HUDEP-2 (cell line): Measurements from ENCODE around the gene RCOR1.
"Not testable (repeated sequence)": the region's sequence is repeated elsewhere in the genome, so short reads cannot be mapped to it uniquely, and the experiment has no call there.

ENCODE experiments used
- DNase-seq, 76 experiments: peaks; one replicate each; lab custom pipeline; 2025; ENCODE audit not compliant: unreplicated experiment in 76 of 76; lab: John Stamatoyannopoulos, UW

RCOR1 gene

DNA sequence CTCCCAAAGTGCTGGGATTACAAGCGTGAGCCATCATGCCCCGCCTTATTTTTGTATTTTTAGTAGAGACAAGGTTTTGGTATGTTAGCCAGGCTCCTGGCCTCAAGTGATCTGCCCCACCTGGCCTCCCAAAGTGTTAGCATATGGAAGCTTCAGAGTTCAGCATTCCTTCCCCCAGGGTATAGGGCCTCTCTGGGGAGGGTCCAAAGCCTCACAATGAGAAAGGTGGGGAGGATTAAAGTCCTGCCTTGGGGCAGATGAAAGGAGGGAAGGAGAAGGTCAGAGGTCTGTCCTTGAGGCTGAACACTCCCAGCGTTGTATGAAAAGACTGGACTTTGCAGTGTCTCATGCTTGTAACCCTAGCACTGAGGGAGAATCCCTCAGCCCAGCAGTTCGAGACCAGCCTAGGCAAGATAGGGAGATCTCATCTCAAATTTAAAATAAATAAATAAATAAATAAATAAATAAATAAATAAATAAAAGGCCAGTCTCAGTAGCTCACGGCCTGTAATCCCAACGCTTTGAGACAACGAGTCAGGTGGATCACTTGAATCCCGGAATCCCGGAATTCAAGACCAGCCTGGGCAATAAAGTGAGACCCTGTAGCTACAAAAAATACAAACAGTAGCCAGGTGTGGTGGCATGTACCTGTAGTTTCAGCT, 22.0 kb upstream of the RCOR1 start:
- DNase-seq = no peak

DNA sequence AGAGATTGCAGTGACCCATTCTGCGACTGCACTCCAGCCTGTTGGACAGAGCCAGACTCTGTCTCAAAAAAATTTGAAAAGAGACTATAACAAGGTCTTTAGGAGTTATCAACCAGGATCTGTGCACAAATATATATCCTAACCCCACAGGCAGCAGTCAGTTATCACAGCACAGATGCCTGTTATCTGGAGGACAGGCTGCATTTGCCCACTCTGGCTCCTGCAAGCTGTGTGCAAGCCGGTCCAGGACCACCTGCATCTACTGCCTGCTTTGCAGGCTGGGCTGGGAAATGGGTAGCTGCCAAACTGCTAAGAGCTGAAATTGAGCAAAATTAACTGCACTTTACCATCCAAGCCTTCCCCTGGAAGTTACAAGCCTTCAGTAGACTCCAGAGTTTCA, 21.4 kb upstream of the RCOR1 start:
- peak in 31 of 76 experiments; percentile 9 to 62 (median 34) for DNase-seq

DNA sequence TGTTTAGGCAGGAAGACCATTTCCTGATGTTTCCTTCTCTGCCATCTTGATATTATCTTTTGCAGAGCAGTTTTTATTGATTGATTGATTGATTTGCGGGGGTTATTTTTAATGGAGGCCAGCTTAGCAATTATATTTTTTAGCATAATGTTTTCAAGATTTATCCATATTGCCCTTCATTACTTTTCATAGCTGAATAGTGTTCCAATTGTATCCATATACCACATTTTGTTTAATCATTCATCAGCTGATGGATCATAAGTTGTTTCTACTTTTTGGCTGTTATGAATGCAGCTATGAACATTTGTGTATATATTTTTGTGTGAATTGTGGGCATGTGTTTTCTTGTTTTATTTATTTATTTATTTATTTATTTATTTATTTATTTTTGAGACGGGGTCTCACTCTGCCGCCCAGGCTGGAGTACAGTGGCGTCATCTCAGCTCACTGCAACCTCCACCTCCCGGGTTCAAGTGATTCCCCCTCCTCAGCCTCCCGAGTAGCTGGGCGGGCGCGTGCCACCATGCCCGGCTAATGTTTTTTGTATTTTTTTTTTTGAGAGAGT, 20.9 kb upstream of the RCOR1 start:
- DNase-seq = no peak

DNA sequence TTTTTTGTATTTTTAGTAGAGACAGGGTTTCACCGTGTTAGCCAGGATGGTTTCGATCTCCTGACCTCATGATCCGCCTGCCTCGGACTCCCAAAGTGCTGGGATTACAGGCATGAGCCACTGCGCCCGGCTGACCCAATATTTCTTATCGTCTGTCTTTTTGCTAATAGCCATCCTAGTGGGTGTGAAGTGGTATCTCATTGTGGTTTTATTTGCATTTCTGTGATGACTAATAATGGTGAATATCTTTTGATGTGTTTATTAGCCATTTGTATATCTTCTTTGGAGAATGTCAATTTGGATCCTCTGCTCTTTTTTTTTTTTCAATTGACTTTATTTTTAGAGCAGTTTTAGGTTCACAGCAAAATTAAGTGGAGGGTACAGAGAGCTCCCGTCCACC, 19.3 kb upstream of the RCOR1 start:
- not testable (repeated sequence) for DNase-seq

DNA sequence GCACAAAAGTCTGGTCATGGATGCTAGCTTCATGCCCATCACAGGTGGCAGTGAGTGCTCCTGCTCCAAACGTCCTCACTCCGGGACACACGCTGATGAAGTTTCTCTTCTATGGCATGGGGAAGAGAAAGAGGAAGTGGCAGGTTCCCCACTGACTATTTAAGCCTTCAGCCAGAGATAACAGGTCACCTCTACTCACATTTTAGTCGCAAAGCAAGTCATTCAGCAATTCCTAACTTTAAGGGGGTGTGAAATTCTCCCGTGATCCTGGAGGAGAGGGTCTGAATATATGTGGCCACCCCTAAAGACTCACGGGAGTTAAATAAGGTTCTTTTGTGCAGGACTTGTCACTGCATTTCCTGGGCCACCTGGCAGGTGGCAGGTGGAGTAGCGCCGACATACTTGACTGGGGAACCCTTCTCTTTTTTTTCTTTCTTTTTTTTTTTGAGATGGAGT, 18.8 kb upstream of the RCOR1 start:
- peak in 1 of 76 experiments; percentile 12 for DNase-seq

DNA sequence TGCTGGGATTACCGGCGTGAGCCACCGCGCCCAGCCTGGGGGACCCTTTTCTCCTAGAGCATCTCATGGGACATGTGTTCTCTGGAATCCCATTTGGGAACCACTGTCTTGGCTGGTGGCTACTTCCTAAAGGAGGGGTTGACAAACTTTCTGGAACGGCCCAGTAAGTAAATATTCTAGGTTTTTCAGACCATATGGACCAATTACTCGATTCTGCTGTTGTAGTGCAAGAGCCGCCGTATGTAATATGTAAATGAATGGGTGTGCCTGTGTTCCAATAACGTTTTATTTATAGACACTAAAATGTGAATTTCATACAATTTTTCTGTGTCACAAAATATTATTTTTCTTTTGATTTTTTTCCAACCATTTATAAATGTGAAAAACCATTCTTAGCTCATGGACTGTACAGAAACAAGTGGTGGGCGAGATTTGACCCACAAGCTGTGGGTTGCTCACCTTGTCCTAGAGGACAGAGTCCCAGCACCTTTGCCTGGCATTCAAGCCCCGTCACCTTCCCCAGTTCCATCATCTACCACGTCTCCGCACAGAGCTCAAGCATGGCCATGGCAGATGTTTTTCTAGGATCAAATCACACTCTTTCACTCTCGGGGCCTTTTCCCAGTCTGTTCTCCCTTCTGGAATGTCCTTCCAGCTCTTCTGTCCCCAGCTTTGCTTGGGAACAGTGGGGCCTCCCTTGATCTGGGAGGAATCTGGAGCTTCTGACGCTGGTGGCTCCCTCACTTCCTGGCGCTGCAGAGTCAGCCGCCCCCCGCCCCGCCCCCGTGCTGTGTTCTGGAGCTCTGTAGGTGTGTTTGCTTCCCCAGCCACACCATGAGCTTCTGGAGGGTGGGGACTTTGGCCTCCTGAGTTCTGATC, 17.9 kb upstream of the RCOR1 start:
- DNase-seq = no peak

DNA sequence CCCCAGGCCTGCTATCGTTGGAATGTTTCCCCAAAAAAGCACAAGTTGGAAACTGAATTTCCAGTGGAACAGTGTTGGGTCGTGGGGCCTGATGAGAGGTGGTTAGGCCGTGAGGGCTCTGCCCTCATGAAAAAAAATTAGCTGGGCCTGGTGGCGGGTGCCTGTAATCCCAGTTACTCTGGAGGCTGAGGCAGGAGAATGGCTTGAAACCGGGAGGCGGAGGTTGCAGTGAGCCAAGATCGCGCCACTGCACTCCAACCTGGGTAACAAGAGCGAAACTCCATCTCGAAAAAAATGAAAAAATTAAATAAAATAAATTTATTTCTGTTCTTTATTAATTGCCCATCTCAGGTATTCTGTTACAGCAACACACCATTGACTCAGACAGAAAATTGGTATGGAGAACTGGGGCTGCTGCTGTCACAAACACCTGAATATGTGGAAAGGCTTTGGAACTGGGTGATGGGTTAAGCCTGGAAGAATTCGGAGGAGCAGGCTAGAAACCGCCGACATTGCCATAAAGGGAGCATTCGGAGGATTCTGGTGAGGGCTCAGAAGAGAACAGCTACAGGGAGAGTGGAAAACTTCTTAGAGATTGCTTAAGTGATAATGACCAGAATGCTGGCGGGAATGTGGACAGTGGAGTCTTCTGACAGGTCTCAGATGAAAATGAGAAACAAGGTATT, 17.1 kb upstream of the RCOR1 start:
- no peak for DNase-seq

DNA sequence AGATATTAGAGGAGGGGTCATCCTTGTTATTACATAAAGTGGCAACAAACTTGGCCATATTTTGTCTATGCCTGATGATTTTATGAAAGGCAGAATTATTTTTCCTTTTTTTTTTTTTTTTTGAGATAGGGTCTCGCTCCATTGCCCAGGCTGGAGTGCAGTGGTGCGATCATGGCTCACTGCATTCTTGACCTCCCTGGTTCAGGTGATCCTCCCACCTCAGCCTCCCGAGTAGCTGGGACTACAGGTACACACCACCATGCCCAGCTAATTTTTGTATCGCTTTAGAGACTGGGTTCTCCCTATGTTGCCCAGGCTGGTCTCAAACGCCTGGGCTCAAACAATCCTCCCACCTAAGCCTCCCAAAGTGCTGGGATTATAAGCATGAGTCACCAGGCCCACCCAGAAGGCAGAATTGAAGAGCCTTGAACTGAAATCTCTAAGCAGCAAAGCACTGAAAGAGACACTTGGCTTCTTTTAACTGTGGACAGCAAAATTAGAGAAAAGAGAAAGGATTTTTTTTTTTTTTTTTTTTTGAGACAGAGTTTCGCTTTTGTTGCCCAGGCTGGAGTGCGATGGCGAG, 16.5 kb upstream of the RCOR1 start:
- DNase-seq = not testable (repeated sequence)

DNA sequence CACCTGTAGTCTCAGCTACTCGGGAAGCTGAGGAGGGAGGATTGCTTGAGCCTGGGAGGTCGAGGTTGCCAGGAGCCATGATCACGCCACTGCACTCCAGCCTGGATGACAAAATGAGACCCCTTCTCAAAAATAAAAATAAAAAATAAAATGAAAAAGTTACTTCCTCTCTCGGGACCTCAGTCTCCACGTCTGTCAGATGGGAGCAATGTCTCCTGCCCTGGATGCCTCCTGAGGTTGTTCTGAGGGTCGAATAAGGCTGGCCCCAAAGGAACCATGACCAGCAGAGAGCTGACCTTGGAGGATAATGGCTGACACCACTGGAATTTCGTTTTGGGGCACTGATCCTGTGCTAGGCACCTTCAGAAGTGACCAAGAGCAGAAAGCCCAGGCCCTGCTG, 13.6 kb upstream of the RCOR1 start:
- DNase-seq = no peak

DNA sequence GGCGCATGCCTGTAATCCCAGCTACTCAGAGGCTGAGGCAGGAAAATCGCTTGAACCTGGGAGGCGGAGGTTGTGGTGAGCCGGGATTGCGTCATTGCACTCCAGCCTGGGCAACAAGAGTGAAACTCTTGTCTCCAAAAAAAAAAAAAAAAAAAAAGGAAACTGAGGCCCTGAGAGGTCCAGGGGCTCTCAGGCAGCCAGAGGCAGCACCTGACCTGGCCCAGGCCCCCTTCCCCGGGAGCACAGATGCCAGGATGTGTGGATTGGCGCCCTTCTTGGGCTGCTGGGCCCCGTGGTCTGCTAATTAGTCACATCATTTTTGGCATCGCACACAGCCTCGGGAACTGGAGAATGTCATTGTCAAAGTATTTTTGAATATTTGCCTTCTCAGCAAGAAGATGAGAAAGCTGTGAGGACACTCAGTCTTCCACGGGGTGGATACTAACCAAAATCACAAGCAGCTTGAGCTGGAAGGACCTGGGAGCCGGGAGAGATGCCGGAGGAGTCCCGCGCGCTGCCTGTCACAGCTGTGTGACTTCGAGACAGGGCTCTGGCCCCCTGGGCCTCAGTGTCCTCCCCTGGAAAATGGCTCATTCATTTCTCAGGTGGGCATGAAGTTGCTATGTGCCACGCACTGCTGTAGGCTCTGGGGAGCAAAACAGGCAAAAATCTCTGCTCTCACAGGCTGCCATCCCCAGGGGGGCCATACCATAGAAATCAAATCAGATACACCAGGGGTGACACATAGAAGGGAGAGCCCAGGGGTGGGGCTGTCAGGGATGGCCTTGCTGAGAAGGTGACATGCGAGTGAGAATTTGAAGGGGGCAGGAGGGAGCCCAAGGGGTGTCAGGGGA, 12.5 kb upstream of the RCOR1 start:
- no peak for DNase-seq

DNA sequence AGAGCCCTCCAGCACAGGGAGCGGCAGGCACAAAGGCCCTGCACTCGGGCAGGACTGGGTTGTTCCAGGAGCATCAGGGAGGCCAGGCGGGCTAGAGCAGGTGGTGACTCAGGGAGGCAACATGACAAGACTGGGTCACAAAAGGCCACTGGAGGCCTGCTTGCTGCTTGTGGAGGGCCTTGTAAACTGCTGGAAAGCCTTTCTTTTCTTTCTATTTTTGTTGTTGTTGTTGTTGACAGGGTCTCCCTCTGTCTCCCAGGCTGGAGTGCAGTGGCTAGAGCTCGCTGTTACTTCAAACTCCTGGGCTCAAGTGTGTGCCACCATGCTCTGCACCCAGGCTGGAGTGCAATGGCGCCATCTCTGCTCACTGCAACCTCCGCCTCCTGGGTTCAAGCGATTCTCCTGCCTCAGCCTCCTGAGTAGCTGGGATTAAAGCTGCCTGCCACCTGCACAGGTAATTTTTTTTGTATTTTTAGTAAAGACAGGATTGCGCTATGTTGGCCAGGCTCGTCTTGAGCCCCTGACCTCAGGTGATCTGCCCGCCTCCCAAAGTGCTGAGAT, 11.8 kb upstream of the RCOR1 start:
- no peak for DNase-seq

DNA sequence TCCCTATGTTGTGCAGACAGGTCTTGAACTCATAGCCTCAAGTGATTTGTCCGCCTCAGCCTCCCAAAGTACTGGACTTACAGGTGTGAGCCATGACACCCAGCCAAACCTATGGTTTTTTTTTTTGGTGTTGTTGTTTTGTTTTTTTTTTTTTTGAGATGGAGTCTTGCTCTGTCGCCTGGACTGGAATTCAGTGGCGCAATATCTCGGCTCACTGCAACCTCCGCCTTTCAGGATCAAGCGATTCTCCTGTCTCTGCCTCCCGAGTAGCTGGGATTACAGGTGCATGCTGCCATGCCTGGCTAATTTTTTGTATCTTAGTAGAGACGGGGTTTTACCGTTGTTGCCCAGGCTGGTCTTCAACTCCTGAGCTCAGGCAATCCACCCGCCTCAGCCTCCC, 11.3 kb upstream of the RCOR1 start:
- no peak for DNase-seq

DNA sequence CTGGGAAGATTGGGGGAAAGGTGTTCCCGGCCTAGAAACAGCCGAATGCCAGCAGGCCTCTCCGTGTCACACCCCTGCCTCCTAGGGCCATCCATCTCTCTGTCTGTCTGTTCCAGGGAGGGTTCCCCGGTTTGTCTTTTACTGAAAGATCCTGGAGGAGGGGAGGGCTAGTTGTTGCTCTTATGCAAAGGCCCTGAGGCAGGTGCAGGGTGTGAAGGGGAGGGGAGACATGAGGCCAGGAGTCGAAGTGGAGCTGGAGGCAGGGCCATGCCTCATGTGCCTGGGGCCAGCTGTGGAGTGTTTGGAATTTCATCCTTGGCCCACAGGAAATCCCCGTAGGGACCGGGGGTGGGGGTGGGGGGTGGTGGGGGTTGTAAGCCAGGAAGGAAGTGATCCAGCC, 8.7 kb upstream of the RCOR1 start:
- DNase-seq = no peak

DNA sequence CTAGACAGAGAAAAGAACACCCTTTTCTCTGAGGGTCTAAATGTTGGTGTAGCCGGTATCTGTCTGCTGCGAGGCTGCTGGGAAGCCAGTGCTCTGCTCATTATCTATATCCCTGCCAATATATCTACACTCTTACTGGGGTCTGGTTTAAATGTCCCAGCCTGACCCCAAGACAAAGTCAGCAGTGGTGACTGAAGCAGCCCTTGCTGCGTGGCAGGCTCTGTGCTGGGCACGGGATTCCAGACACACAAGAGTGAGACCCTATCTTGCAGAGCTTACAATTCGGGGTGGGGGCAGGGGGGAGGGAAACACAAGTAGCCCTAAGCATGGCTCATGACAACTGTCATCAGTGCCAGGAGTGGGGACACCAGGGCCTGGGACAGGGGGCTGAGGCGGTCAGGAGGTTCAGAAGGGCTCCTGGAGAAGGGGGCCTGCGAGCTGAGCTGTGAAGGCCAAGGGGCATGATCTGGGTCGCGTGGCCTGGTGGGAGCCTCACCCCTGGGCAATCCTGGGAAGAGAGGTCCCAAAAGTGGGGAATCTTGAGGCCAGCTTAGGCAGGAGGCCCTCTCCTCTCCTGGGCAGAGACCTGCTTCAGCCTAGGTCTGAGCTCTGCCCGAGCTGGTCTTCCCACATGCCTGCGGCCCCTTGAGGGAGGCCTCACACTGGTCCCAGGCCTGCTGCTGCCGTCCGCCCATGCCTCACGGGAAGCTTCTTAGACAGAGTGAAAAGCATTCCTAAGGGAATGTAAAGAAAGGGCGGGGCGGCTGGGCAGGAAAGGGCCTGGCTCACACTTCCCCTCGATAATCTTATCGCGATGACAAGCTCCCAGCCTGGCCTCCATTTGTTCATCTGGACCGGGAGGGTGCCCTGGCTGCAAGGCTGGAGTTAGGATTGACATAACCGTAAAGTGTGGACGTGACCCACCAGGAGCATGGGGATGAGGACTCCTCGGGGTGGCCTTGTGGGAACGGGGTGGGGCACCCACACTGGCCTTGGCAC, 7.3 kb upstream of the RCOR1 start:
- DNase-seq = no peak

DNA sequence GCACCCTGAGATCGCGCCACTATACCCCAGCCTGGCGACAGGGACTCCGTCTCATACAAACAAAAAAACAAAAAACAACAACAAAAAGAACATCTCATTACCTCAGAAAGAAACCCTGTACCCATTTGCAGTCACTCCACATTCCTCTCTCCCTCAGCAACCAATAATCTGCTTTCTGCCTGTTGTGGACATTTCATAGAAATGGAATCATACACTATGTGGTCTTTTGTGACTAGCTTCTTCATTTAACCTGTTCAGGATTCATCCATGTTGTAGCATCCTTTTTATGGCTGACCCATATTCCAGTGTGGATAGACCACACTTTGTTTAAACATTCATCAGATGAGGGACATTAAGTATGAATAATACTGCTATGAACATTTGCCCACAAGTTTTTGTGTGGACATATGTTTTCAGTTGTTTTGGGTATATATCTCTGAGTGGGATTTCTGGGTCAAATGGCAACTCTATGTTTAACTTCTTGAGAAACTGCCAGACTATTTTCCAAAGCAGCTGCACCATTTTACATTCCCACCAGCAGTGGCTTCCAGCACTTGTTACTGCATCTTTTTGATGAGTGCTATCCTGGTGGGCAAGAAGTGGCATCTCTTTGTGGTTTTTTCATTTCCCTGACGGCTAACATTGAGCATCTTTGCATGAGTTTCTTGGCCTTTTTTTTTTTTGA, 5.9 kb upstream of the RCOR1 start:
- no peak for DNase-seq

DNA sequence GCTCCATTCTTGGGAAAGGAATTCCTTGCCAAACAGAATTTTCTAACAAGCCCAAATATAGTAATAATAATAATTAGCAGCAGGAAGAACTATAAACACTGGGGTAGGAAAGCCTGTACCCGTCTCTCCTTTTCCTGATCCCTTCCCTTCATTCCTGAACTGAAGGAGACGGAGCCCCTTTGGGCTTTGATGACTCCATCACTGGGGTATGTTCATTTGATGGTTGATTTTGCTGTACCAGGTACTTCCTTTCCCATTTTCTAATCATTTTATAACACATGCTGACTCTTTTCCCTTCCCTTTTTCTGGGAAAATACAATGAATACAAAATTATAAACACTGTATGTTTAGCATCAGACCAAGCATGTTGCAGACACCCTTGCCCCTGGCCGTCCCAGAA, 3.6 kb upstream of the RCOR1 start:
- DNase-seq = no peak

DNA sequence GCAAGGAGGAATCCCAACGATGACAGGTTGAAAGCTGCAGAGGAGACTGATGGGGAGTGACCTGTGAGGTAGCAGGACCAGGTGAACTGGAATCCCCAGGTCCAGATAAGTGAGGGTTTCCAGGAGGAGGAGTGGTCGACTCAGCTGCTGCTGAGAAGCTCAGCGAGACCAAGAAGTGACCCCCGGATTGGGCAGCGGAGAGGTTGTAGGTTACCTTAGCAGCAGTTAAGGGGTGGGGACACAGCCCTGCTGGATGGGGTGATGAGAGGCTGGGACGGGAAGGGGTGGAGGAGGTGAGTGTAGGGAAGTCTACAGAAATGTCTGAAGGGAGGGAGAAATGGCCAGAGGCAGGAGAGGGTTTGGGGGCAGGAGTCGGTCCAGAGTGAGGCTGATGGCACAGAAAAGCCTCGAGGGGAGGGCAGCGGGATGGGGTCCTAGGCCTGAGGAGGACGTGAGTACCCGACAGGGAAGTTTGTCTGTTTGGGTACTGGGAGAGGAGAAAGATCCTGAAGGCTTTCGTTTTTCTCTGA, 2.6 kb upstream of the RCOR1 start:
- DNase-seq = no peak
